KMS-11 (cell line): ENCODE results near the gene HOXC9.

Source experiments
- H2AFZ ChIP-seq: fragments of 200-600 bp; sonication (generic); 2 replicates; pipeline ENCODE4 v1.6.1; 2016; ENCODE audit warnings: antibody characterized with exemption, mixed run types, low read depth
- H3K27ac ChIP-seq: fragments of 200-600 bp; sonication (generic); 2 replicates; pipeline ENCODE4 v1.6.1; 2016; ENCODE audit warnings: mild to moderate bottlenecking, mixed run types
- H3K27me3 ChIP-seq: fragments of 200-600 bp; sonication (generic); 2 replicates; pipeline ENCODE4 v1.6.1; 2017; ENCODE audit warnings: mild to moderate bottlenecking, low read depth, mixed run types, moderate library complexity; ENCODE audit not compliant: insufficient read depth
- H3K36me3 ChIP-seq: fragments of 200-600 bp; sonication (generic); 2 replicates; pipeline ENCODE4 v1.6.1; 2017; ENCODE audit warnings: mild to moderate bottlenecking, mixed run types; ENCODE audit not compliant: insufficient read depth
- H3K4me1 ChIP-seq: fragments of 200-600 bp; sonication (generic); 2 replicates; pipeline ENCODE4 v1.6.1; 2016; ENCODE audit warnings: mild to moderate bottlenecking, low read depth, mixed run types; ENCODE audit not compliant: poor library complexity, severe bottlenecking
- H3K4me2 ChIP-seq: fragments of 200-600 bp; sonication (generic); 2 replicates; pipeline ENCODE4 v1.7.0; 2016; ENCODE audit warnings: mild to moderate bottlenecking, mixed run types
- H3K4me3 ChIP-seq: fragments of 200-600 bp; sonication (generic); IDR thresholded peaks from 2 replicates; pipeline ENCODE4 v1.6.1; 2017; ENCODE audit warnings: low read depth, low read length, mixed read lengths; ENCODE audit not compliant: insufficient read depth
- H3K79me2 ChIP-seq: fragments of 200-600 bp; sonication (generic); 2 replicates; pipeline ENCODE4 v1.6.1; 2016; ENCODE audit warnings: low read depth, mixed run types; ENCODE audit not compliant: insufficient read depth
- H3K9ac ChIP-seq: fragments of 200-600 bp; sonication (generic); 2 replicates; pipeline ENCODE4 v1.6.1; 2016; ENCODE audit warnings: mild to moderate bottlenecking, mixed run types
- H4K20me1 ChIP-seq: fragments of 200-600 bp; sonication (generic); 2 replicates; pipeline ENCODE4 v1.6.1; 2016; ENCODE audit warnings: mild to moderate bottlenecking, mixed run types; ENCODE audit not compliant: insufficient read depth
- TF ChIP-seq, protein P1 (sequence below): fragments of 200-600 bp; sonication (generic); conservative IDR thresholded peaks from 2 replicates; pipeline ENCODE4 v1.6.1; 2017; ENCODE audit warnings: low read depth, mild to moderate bottlenecking, antibody characterized with exemption, low read length, moderate library complexity, mixed read lengths

HOXC9 gene

DNA sequence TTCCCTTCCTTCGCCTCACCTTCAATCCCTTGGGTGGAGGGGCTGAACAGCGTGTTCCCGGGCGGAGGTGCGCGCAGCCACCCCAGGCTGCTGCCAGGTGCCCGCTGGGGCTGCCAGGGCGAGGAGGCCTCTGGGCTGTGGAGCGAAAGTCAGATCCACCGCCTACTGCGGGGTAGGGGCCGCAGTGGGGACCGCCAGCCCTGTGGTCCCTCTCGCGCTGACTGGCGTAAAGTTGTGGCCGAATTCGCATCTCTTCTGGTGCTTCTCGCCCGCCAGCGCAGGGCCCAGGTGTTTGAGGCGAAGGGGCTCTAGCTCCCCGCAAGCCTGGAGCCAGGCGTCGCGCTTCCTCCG is 46.8 kb downstream of the HOXC9 start:
- Histone ChIP-seq H3K9ac (no peak overlapping the region), H3K36me3 (no peaks in the 10 kb centered on the region), H3K4me2 (no peak overlapping the region), H3K4me3 (no peak overlapping the region), H3K79me2 (no peaks in the 10 kb centered on the region), H2AFZ (no peak overlapping the region), H3K27me3 (peaks cover 98% of the 10 kb centered on the region), H4K20me1 (no peaks in the 10 kb centered on the region), H3K4me1 (no peaks in the 10 kb centered on the region), H3K27ac (no peak overlapping the region)
- TF ChIP-seq, protein P1, sequence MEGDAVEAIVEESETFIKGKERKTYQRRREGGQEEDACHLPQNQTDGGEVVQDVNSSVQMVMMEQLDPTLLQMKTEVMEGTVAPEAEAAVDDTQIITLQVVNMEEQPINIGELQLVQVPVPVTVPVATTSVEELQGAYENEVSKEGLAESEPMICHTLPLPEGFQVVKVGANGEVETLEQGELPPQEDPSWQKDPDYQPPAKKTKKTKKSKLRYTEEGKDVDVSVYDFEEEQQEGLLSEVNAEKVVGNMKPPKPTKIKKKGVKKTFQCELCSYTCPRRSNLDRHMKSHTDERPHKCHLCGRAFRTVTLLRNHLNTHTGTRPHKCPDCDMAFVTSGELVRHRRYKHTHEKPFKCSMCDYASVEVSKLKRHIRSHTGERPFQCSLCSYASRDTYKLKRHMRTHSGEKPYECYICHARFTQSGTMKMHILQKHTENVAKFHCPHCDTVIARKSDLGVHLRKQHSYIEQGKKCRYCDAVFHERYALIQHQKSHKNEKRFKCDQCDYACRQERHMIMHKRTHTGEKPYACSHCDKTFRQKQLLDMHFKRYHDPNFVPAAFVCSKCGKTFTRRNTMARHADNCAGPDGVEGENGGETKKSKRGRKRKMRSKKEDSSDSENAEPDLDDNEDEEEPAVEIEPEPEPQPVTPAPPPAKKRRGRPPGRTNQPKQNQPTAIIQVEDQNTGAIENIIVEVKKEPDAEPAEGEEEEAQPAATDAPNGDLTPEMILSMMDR, result no peak

DNA sequence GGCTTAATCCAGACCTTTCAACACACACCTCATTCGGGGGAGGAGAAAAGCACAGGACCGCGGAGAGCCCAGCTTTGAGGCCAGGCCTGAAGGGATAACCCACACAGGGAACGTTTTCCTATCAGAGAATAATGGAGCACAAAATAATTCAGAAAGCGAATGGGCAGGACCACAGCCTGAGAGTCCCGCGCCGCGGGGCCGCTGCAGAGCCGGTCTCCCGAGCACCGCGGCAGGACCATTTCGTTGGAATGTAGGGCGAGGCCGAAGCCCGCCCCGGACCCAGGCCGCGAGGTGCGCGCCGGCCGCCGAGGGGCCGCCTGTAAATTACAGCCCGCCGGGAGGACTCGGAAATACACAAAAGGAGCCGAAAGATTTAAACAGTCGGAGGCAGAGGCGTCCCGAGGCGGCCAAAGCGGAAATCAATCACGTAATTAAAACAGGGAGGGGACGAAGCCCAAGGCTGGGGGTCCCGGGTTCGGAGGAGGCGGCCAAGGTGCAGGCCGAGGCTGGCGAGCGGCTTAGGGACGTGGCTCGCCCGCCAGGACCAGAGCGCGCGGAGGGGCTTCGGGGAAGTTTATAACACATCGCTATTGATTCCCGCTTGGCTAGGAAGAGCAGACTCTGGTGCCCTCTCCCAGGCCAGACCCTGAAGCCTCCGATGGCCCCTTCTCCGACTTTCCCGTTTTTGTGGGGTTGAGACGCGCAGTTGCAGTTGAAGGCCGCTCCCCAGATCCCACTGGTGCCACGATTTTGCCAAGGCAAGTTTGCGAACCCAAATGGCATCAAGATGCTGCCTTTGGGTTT is 47.4 kb downstream of the HOXC9 start:
- Histone ChIP-seq H4K20me1 (no peaks in the 10 kb centered on the region), H3K27ac (no peak overlapping the region), H3K4me2 (no peak overlapping the region), H3K9ac (no peak overlapping the region), H2AFZ (no peak overlapping the region), H3K27me3 (peaks cover 98% of the 10 kb centered on the region), H3K36me3 (no peaks in the 10 kb centered on the region), H3K79me2 (no peaks in the 10 kb centered on the region), H3K4me1 (no peaks in the 10 kb centered on the region), H3K4me3 (no peak overlapping the region)
- TF ChIP-seq, protein P1, result no peak

DNA sequence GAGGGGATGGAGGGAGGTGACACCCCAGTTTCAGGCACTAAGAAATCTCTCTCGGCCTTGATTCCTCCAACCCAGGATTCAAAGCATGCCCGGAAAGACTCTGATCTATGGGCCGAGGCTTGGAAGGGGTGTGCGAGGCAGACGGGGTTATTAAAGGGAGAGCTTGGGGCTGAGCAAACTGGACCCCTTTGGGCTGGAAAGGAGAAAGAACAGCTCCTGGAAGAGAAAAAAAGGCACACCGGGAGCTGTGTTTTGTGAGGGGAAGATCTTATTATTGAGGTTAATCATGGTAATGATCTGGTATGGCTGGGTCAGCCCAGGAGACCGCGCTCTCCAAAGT is 48.0 kb downstream of the HOXC9 start:
- H3K4me2 ChIP-seq, result no peak overlapping the region
- H2AFZ ChIP-seq, result no peak overlapping the region
- no peaks in the 10 kb centered on the region for H3K4me1 ChIP-seq
- H4K20me1 ChIP-seq, result no peaks in the 10 kb centered on the region
- TF ChIP-seq, protein P1, result no peak
- H3K9ac ChIP-seq, result no peak overlapping the region
- H3K27ac ChIP-seq, result no peak overlapping the region
- H3K36me3 ChIP-seq, result no peaks in the 10 kb centered on the region
- peaks cover 98% of the 10 kb centered on the region for H3K27me3 ChIP-seq
- H3K4me3 ChIP-seq, result no peak overlapping the region
- H3K79me2 ChIP-seq, result no peaks in the 10 kb centered on the region

DNA sequence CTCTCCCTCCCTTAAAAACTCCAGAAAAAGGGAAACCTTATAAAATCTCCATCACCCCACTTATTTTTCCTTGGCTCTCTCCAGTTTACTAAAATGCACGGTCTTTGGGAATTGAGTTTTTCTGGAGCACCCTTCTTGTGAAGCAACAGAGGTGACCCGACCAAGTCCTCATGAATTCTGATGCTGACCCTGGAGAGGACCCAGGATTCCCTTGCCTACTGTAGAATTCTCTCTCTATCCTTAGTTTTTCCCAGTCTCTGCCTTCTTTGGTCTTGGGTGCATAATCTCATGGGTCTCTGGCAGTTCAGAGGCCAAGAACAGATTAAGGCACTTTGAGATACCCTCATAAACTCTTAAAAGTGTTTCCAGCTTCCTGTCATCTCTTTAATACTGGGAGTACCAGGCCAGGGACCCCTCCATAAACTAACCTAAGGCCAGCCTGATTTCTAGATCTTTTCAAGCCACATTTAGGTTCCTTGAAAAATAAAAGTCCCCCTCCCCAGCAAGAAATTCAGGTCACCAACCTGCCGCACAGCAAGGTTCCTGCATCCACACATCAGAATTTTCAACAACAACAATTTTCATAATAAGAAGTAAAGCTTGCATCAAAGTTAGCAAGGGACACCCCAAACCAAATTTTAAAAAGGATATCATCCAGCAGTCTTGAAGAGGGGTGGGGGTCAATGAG is 48.6 kb downstream of the HOXC9 start:
- Histone ChIP-seq H3K4me2 (no peak overlapping the region), H3K4me3 (no peak overlapping the region), H3K4me1 (no peaks in the 10 kb centered on the region), H4K20me1 (no peaks in the 10 kb centered on the region), H3K27me3 (peaks cover 99% of the 10 kb centered on the region), H2AFZ (no peak overlapping the region), H3K9ac (no peak overlapping the region), H3K36me3 (no peaks in the 10 kb centered on the region), H3K79me2 (no peaks in the 10 kb centered on the region), H3K27ac (no peak overlapping the region)
- TF ChIP-seq, protein P1, result no peak
